T-helper 1 cell treated with Interleukin-12 subunit alpha and Interleukin-12 subunit beta and Interleukin-4 antibody, amounts not matched to agents 30 ng/mL and 1 ng/mL, for 36 hours (primary cell): ENCODE data around the gene ALDH1A2. TPM values are rescaled to one million over a fixed set of nuclear protein-coding genes. Genes with fewer than 3 reads are reported as not detected.
"Not testable (repeated sequence)": the region's sequence is repeated elsewhere in the genome, so short reads cannot be mapped to it uniquely, and the experiment has no call there.

Experiments
- intact Hi-C: fragments of 100-400 bp; cut with micrococcal nuclease; formaldehyde crosslinking; loops from one replicate; pipeline ENCODE4 v1.15.1; 2024
- total RNA-seq: library from RNA; stranded (reverse); gene quantifications from 2 replicates; pipeline ENCODE4 v1.2.3, GENCODE V29; 2022

The ALDH1A2 gene
- 0.22 TPM in 1 of 2 replicates, not detected in the other for total RNA-seq

DNA sequence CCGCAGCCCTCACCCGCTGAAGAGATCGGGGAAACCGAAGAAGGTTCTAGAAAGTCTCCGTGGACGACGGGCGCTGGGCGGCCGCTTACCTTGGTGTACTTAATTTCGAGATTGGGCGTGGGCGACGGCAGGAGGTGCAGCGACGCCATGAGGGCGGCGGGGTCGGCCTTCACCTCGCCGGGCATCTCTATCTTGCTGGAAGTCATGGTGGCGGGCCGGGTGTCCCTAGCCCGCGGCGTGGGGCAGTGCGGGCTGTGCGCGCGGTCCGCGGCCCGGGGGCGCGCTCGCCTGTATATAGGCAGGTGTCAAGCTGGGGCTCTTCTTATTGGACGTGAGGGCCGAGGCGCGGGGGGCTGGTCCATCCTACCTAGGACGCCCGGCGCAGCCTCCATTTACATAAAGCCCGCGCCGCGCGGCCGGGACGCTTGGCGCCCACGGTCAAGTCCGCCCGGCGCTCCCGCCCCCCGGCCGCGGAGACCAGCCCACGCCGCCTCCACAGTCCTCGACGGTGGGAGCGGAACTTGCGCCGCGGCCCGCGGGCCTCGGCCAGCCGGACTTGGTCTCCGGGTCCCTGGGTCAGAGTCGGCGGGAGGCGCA, at the start of gene ALDH1A2:
ALDH1A2 (minus strand) TSS at position 267 of the 597 bp plus-strand sequence; CDS start at position 206, 61 bp downstream.
- intact Hi-C loops, result loop anchor here (5.0 kb wide), 1 partner anchor 333 kb away; no protein-coding TSS in a partner anchor

DNA sequence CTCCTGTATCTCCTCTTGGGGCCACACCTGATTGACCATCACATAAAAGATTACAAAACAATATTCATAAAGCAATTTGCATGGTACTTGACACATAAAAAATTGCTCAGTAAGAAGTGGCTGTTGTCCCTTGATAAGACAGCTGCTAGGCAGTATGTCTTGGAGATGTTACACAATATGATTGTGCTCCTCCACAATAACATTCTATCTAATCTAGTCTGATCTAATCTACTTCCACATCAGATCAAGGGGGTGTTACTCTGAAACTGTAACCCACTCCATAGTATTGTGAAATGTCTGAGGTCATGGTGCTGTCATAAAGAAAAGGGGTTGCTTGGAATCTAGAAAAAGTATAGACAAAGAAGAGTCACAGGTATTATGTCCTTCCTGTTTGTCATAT, 49.3 kb upstream of the ALDH1A2 start:
- intact Hi-C loops, result no loop called here

- intact Hi-C loops, result no loop called here
These were observed 48.9 kb upstream of the ALDH1A2 start for GRCh38 chr15:58114388-58114787.

- intact Hi-C loops, result not testable (repeated sequence)
These were observed 47.8 kb upstream of the ALDH1A2 start for GRCh38 chr15:58113358-58113757.

DNA sequence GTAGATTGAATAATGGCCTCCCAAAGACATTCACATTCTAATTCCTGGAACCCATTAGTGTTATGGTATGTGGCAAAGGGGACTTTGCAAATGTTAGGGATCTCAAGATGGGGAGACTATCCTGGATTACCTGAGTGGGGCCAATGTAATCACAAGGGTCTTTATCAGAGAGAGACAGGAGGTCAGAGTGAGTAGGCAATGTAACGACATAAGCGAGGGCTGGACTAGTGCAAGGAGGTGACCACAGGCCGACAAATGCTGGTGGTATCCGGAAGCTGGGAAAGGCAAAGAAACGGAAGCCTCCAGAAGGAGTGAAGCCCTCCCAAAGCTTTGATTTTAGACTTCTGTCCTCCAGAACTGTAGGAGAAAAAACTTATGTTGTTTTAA, 46.2 kb upstream of the ALDH1A2 start:
- intact Hi-C loops, result no loop called here

DNA sequence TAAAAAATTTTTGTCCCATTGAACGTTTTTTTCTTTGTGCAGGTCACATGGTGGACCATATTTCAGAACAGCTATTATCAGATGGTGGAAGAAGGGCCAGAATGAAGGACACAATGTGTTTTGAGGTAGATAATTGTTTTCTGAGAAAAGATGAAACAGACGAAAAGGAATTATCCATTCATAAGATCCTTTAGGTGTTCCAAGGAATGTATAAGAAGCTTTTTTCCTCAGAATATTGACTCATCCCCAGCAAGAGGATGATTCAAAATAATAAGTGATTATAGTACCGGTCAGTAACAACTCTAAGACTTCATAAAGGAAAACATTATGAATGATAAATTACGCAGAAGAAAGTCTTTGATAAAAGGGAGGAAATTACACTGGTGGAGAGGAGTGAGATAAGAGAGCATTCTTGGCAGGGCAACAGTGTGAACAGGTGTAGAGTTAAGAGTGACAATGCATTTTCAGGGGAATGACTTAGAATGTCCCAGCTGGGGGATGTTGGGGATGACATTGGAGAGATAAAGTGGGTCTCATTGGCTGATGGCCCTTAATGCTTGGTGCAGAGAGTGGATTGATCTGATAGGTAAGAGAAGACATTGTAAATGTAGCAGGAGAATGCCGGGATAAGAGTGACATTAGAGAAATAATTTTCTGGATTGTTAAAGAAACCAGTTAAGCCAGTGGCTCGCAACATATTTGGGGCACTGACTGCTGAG, 45.6 kb upstream of the ALDH1A2 start:
- intact Hi-C loops, result no loop called here

GRCh38 chr15:58109419-58109818, 43.9 kb upstream of the ALDH1A2 start:
- intact Hi-C loops, result no loop called here

DNA sequence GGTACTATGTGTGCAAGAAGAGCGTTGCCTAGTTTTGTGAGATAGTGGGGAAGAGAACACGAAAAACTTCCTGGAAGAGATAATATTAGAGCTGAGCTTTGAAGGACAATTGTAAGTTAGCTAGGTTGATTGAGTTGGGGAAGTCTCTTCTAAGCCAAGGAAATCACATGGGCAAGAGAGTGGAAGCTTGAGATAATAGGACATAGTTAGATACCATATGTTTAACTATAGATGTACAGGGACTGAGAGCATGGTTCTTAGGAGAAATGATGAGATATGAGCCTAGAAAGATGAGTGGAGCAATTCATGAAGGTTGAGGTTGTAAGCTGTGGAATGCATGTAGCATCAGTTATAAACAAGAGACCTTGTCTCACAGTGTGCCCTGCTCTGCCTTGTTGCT, 42.6 kb upstream of the ALDH1A2 start:
- intact Hi-C loops, result no loop called here

- intact Hi-C loops, result no loop called here
These were observed 38.0 kb upstream of the ALDH1A2 start for GRCh38 chr15:58103482-58103881.

DNA sequence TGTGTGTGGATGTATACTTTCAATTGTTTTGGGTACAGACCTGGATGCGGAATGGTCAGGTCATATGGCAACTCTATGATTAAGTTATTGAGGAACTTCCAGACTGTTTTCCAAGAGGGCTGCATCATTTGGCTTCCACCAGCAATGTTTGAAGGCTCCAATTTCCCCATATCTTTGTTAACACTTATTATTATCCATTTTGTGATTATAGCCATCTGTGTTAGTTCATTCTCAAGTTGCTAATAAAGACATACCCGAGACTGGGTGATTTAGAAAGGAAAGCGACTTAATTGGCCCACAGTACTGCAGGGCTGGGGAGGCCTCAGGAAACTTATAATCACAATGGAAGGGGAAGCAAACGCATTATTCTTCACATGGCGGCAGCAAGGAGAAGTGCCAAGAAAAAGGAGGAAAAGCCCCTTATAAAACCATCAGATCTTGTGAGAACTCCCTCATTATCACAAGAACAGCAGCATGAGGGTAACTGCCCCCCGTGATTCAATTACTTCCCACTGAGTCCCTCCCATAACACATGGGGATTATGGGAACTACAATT, 31.1 kb upstream of the ALDH1A2 start:
- intact Hi-C loops, result no loop called here

DNA sequence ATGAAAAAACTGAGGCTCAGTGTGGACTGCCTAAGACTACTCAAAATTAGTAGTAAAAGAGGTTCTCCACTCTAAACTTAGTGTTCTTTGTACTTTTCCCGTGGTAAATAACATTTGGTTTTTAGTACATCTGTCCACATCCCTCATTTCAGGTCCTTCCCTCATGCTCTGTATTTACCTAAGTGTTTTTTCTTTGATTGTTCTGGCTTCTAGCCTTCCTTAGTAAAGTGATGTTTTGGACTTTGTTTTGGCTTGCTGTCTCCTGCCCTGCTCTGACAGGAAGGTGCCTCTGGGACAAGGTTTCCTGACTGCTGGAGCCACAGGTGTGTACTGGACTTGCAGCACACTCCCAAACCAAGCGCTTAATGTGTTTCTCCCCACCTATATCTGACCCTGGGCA, 29.9 kb upstream of the ALDH1A2 start:
- intact Hi-C loops, result no loop called here

DNA sequence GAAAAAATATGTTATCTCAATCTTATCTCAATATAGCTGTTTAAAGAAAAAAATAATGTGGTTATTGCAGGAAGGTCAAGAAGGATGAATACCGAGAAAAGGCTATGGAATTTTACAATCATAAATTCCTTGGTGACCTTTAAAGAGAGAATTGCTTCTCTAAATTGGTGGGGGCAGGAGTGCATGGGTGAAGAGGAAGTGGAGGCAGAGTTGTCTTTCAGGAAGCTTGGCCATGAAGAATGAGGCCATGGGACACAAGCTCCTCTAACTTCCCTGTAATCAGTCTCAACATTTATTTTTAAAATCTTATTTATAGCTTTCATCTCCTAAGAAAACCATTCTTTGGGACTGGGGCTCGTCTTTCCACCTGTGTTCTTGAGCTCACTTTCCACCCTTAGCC, 22.4 kb upstream of the ALDH1A2 start:
- intact Hi-C loops, result no loop called here

DNA sequence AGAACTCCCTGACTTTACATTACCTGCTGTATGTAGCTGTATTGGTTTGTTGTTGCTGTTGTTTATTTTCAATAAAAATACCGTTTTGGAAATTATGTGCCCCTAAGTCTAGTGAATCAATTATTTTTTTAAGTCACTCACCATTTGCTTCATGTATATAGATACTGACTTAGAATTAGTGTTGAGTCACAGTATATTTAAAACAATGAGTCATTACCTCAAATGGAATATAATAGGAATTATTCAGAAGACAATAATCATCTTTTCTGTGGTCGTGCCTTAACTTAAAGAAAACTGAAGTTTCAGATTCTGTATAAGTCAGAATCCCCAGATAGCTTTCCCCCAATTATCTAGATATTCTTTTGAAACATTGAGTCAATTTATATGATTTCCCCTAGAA, 21.0 kb upstream of the ALDH1A2 start:
- intact Hi-C loops, result no loop called here

- intact Hi-C loops, result no loop called here
These were observed 18.0 kb upstream of the ALDH1A2 start for GRCh38 chr15:58083526-58083925.

DNA sequence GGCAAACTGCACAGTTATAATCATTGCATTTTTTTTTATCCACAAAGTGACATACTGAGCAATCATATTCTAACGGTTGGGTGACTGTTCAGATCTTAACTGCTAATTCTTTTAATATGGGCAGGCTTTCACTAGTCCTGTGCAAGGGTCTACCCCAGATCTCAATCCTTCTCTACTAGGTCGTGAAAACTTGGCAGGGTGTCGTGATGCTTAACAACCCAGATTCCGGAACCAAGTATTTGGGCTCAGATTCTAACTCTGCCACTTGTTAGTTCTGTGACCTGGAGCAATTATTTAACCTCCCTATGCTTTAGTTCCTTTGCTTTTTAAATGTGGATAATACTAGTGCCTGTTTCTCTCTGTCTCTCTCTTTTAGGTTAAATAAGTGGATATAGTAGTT, 16.4 kb upstream of the ALDH1A2 start:
- intact Hi-C loops, result no loop called here

- intact Hi-C loops, result no loop called here
These were observed 15.9 kb upstream of the ALDH1A2 start for GRCh38 chr15:58081456-58081855.

DNA sequence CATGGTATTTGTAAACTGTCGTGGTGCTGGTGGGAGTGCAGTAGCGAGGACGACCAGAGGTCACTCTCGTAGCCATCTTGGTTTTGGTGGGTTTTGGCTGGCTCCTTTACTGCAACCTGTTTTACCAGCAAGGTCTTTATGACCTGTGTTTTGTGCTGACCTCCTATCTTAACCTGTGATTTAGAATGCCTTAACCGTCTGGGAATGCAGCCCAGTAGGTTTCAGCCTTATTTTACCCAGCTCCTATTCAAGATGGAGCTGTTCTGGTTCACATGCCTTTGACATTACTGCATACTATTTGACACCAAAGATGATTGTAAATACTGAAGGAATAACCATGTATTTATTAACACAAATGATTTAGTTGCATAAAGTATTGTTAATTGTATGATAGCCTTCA, 15.4 kb upstream of the ALDH1A2 start:
- intact Hi-C loops, result not testable (repeated sequence)

DNA sequence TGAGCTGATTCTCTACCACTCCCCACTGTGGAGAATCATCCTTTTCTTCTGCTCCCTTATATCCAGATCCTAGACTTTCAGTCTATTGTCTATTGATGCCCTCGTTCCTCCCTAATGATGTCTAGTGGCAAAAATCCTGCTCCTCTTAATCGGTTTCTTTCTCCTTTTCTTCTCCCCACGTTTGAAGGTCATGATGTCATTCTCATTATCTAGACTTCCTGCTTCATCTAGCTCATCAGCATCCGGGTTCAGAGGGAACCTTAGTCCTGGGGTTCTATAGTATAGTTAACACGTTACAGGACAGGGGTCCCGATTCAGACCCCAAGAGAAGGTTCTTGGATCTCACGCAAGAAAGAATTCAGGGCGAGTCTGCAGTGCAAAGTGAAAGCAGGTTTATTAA, 14.9 kb upstream of the ALDH1A2 start:
- intact Hi-C loops, result no loop called here

DNA sequence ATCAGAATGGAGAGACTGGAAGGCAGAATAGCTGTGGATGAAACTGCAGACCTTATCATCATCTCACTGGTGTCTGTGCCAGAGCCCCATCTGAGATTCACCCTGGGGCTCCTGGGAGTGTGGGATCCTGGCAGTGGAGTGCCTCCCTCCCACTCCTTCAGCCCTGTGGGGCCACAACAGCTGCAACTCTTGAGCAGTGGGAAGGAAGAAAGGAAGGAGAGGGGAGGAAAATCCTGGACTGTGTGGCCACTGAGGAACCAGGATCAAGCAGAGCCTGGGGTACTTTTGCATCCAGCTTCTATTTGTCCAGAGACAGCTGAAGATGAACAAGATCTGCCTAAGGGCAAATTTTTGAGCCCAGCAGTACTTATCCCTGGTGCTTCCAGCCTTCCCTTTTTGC, 13.1 kb upstream of the ALDH1A2 start:
- intact Hi-C loops, result no loop called here

DNA sequence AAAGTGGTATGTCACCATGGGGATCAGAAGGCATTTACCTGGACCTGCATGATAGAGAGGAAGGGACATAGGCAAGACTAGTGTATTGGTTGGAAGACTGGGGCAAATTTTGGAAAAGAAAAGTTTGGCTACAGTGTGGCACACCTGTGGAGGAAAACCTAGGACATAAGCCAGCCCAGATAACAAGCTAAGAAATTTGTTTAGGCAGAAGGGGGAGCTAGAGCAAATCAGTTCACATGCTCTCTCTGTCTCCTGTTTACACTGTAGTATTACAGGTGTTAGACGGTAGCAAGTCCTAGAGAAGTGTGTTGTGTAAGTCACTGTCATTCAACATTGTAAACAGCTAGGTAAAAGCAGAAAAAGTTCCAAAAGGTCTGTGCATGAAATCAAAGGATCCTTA, 11.9 kb upstream of the ALDH1A2 start:
- intact Hi-C loops, result no loop called here

- intact Hi-C loops, result loop anchor here (5.0 kb wide), 1 partner anchor 327 kb away; no protein-coding TSS in a partner anchor
These were observed 8.9 kb upstream of the ALDH1A2 start for GRCh38 chr15:58074452-58074851.

DNA sequence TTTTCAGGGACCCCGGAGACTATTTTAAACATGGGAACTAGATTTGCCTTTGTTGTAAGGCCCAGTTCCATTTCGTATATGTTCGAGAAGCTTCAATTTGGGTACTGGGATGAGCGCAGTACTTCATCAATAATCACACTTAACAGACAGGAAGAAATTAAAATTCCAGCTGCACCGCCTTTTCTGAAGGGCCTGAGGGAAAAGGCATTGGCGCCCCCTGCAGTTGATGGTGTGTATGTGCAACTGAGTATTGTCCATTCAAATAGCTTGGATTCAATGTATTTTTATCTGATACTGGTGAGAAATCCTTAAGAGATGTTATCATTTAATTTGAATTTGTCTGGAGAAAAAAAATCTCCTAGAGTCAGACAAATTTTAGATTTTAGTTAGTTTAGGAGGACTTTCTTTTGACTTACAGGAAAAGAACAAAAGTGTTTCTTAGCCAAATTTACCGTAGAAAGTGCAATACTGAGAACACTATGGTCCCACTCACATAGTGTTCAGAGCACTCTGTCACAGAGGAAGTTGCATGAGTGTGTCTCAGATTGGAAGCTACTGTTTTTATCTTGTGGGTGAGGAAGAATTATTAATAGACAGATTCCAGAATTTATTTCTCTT, 5.4 kb upstream of the ALDH1A2 start:
- intact Hi-C loops, result loop anchor here (1.0 to 5.0 kb wide), 7 partner anchors 28 to 510 kb away; no protein-coding TSS in a partner anchor
